Sigmoid colon (tissue), 7 donors: ENCODE results near the gene EAF2. TPM values are rescaled to one million over a fixed set of nuclear protein-coding genes. Genes with fewer than 3 reads are reported as not detected.

ENCODE experiments used
- DNase-seq: peaks from one replicate; pipeline ENCODE4 v3.0.0-alpha.2; 2019
- H3K27ac ChIP-seq, 4 donors: fragments of 200-600 bp; sonication (generic); one replicate each; pipeline ENCODE4 v1.5.1; 2016 to 2019; ENCODE audit warnings: mild to moderate bottlenecking in 1 of 4
- H3K27me3 ChIP-seq, 3 donors: fragments of 200-600 bp; sonication (generic); one replicate each; pipeline ENCODE4 v1.5.1; 2019; ENCODE audit warnings: mild to moderate bottlenecking in 1 of 3
- H3K36me3 ChIP-seq, 4 donors: fragments of 200-600 bp; sonication (generic); one replicate each; pipeline ENCODE4 v1.5.1; 2016 to 2019
- H3K4me1 ChIP-seq, 4 donors: fragments of 200-600 bp; sonication (generic); one replicate each; pipeline ENCODE4 v1.5.1; 2017 to 2019
- H3K4me3 ChIP-seq, 4 donors: fragments of 200-600 bp; sonication (generic); one replicate each; pipeline ENCODE4 v1.5.1; 2017 to 2019; ENCODE audit warnings: mild to moderate bottlenecking in 2 of 4, moderate library complexity in 1 of 4
- H3K9me3 ChIP-seq, 4 donors: fragments of 200-600 bp in 3 of 4; sonication (generic) in 3 of 4; one replicate each; pipeline versions ENCODE4 v1.5.1 to v1.6.1; 2013 to 2019
- EP300 ChIP-seq, 4 donors: sonication (generic); formaldehyde crosslinking; IDR thresholded peaks; one replicate each; pipeline ENCODE4 v1.6.1; 2017; ENCODE audit warnings: antibody characterized with exemption in 4 of 4
- POLR2A ChIP-seq, 2 donors: fragments of 450-650 bp; IDR thresholded peaks; one replicate each; pipeline ENCODE4 v1.6.1; 2016; ENCODE audit warnings: antibody characterized with exemption in 2 of 2, mild to moderate bottlenecking in 2 of 2, moderate library complexity in 2 of 2
- POLR2AphosphoS5 ChIP-seq, 4 donors: sonication (generic); formaldehyde crosslinking; IDR thresholded peaks; one replicate each; pipeline ENCODE4 v1.6.1; 2017; ENCODE audit warnings: antibody characterized with exemption in 4 of 4
- WGBS, 2 donors: extraction: QIAGEN DNeasy Blood & Tissue Kit; methylation state at CpG; one replicate each; pipeline ENCODE4 v1.1.7; 2013; 5-methylcytosine and 5-hydroxymethylcytosine counted together
- intact Hi-C: fragments of 100-400 bp; cut with DNase I; formaldehyde crosslinking; loops from one replicate; pipeline ENCODE4 v1.15.1; 2023
- polyA plus RNA-seq, 3 donors: library from polyadenylated mRNA; stranded (reverse); fragments of 200-250 nt; gene quantifications; one replicate each; pipeline ENCODE4 v1.2.3, GENCODE V29; 2013
- total RNA-seq, 4 donors: library from RNA; depleted of rRNA; stranded (reverse); fragments of >200 nt; gene quantifications; one replicate each; pipeline ENCODE4 v1.1.0, GENCODE V29; 2016
- TF ChIP-seq, protein P1 (sequence below), 4 experiments: fragments of 450-650 bp in 3 of 4; fragments of 200-600 bp in 1 of 4; IDR thresholded peaks; one replicate each; pipeline ENCODE4 v1.5.1; 2016 to 2019; ENCODE audit warnings: antibody characterized with exemption in 4 of 4, mild to moderate bottlenecking in 3 of 4, moderate library complexity in 2 of 4
- donor health status: healthy with polysubstance abuse.
- donor health status: Bipolar disorder and iron deficiency.
- donor health status: healthy.

The EAF2 gene
- total RNA-seq (1 to 10 TPM; 3.3 to 7.8 (median 6.5) TPM), polyA plus RNA-seq (10 to 100 TPM in 2 of 3 donors, 1 to 10 TPM in 1; 9.6 to 16.0 (median 12.7) TPM)

DNA sequence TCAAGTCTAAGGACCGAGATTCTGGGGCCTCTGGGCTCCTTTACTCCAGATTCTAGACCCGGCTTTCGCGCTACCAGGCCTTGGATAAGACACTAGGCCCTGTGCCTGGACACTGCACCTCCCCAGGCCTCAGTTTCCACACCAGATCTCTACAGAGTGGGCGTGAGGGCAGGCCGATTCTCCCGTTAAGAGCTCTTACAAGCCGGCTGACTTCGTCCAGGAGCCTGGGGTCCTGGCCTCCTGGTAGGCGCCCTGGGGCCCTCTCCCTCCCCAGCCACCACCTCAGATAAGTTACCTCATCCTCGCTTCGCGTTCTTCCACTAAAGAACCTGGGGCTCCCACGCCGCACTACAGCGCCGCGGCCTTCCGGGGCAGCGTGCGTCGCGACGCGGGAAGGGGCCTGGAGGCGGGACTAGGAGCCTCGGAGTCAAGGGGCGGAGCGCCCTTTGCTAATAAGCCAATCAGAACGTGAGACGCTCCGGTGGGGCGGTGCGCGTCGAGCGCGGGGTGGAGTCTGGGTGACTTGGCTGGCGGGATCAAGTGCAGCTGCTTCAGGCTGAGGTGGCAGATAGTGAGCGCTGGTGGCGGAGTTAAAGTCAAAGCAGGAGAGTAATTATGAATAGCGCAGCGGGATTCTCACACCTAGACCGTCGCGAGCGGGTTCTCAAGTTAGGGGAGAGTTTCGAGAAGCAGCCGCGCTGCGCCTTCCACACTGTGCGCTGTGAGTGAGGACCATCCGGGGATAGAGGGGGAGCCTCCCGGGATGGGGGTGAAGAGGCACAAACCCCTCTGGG, at the start of gene EAF2, which contains the start of gene IQCB1:
Gene EAF2 (plus strand): TSS at position 539 of the 794 bp plus-strand sequence. CDS start 77 bp downstream, at position 616.
Gene IQCB1 (minus strand): TSS at position 390 of the 794 bp plus-strand sequence. CDS start 6,100 bp downstream, outside the sequence.
- peak; percentile 98 for DNase-seq
- Histone ChIP-seq H3K4me3 (peak within 1 kb of the TSS; percentile 38 to 76 (median 70)), H3K27ac (peak within 1 kb of the TSS; percentile 77 to 85 (median 83)), H3K9me3 (no peaks in the 10 kb centered on the region), H3K27me3 (no peaks in the 10 kb centered on the region), H3K36me3 (peaks cover 0 to 9% (median 0%) of the 10 kb centered on the region in 4 donors), H3K4me1 (peaks cover 0 to 25% (median 16%) of the 10 kb centered on the region in 4 donors)
- TF ChIP-seq POLR2AphosphoS5 (IDR thresholded peaks at IDR 0.05) (peak; percentile 48 to 96 (median 78)), POLR2A (IDR thresholded peaks at IDR 0.05) (peak; percentile 30 to 71), EP300 (IDR thresholded peaks at IDR 0.05) (no peak)
- intact Hi-C loops, result loop anchor here (2.0 to 10.0 kb wide), 2 partner anchors 86 to 850 kb away; partner anchors contain the start of genes GOLGB1 and PARP14
- WGBS, 2 donors, result 0% methylated on average over 54 of the region's 54 CpGs

DNA sequence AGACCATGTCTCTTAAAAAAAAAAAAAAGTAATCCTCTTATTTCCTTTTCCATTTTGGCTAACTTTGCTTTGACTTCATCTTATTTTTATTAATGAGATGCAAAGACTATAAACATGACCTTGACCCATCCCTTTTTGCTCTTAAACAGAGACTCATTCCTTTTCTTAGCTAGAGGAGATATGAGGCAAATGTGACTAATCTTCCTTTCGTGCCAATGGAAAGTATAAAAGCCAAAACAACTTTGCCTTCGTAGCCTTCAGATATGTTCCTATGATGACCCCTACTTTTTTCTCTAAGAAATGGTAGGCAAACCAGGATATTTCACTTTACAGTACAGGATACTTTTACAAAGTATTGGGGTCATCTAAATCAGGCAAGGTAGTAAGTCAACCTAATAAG, 48.5 kb upstream of the EAF2 start:
- TF ChIP-seq POLR2A (IDR thresholded peaks at IDR 0.05) (no peak), EP300 (IDR thresholded peaks at IDR 0.05) (no peak), POLR2AphosphoS5 (IDR thresholded peaks at IDR 0.05) (no peak)
- TF ChIP-seq, protein P1, sequence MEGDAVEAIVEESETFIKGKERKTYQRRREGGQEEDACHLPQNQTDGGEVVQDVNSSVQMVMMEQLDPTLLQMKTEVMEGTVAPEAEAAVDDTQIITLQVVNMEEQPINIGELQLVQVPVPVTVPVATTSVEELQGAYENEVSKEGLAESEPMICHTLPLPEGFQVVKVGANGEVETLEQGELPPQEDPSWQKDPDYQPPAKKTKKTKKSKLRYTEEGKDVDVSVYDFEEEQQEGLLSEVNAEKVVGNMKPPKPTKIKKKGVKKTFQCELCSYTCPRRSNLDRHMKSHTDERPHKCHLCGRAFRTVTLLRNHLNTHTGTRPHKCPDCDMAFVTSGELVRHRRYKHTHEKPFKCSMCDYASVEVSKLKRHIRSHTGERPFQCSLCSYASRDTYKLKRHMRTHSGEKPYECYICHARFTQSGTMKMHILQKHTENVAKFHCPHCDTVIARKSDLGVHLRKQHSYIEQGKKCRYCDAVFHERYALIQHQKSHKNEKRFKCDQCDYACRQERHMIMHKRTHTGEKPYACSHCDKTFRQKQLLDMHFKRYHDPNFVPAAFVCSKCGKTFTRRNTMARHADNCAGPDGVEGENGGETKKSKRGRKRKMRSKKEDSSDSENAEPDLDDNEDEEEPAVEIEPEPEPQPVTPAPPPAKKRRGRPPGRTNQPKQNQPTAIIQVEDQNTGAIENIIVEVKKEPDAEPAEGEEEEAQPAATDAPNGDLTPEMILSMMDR (IDR thresholded peaks at IDR 0.05), result no peak
- Histone ChIP-seq H3K27ac (no peak overlapping the region), H3K4me3 (no peak overlapping the region), H3K36me3 (peaks cover 0 to 56% (median 16%) of the 10 kb centered on the region in 4 donors), H3K4me1 (no peaks in the 10 kb centered on the region), H3K9me3 (no peaks in the 10 kb centered on the region), H3K27me3 (no peaks in the 10 kb centered on the region)
- intact Hi-C loops, result no loop called here
- no peak for DNase-seq
- 91 to 95% methylated on average over 2 of the region's 2 CpGs for WGBS, 2 donors

DNA sequence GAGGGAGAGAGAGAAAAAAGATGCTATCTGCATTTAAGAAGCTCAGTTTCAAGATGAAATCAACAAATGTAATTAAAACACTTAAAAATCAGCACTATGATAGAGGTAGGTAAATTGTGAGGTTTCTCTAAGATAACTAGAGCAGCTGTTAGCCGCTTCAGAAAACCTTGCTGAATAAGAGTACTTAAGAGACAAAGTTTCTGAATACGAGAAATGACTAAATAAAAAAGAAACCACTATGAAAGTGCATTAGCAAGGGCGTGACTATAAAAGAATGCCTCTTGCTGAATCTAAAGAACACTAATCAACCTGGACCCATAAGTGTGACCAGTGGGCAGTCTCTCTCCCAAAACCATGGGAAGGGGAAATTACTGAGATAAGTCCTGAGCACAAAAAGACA, 41.9 kb upstream of the EAF2 start:
- Histone ChIP-seq H3K36me3 (peaks cover 0 to 65% (median 8%) of the 10 kb centered on the region in 4 donors), H3K4me3 (no peak overlapping the region), H3K27me3 (no peaks in the 10 kb centered on the region), H3K27ac (no peak overlapping the region), H3K9me3 (no peaks in the 10 kb centered on the region), H3K4me1 (no peaks in the 10 kb centered on the region)
- intact Hi-C loops, result no loop called here
- TF ChIP-seq EP300 (IDR thresholded peaks at IDR 0.05) (no peak), POLR2A (IDR thresholded peaks at IDR 0.05) (no peak), POLR2AphosphoS5 (IDR thresholded peaks at IDR 0.05) (no peak)
- TF ChIP-seq, protein P1 (IDR thresholded peaks at IDR 0.05), result no peak
- DNase-seq, result no peak
- 81 to 97% methylated on average over 3 of the region's 3 CpGs for WGBS, 2 donors

DNA sequence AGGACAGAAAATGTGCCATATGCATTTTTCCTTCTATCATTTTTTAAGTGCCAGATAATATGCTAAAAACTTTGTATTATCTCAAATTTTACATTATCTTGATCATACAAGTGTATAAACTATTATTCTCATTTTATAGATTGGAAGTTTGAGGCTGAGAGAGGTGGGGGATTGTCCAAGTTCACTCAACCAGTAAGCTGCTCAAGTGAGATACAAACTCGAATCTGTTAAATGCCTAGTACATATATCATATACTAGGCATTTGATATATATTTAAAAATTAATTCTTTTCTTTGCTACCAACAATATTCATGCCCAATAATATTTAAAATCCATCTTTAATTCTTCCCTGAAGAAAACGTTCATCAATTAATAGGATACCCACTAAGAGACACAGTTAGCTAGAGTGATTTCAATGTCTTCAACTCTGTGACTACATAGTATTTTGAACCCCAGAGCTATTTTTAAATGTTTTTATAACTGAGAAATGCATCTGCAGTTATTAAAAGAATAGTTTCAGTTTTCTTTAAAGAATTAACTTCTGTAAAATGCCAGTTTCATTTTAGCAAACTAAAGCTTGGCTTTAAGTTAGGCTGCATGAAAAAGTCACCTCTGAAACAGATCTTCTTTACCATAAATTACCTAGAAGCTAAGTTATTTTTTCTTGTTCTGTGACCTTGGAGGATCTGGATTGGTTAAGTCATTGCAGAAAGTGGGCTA, 40.6 kb upstream of the EAF2 start:
- no peak overlapping the region for H3K27ac ChIP-seq
- 73 to 87% methylated on average over 2 of the region's 2 CpGs for WGBS, 2 donors
- H3K9me3 ChIP-seq, result no peaks in the 10 kb centered on the region
- H3K36me3 ChIP-seq, result peaks cover 0 to 52% (median 3%) of the 10 kb centered on the region in 4 donors
- no peak for TF ChIP-seq POLR2AphosphoS5 (IDR thresholded peaks at IDR 0.05)
- no peak for TF ChIP-seq EP300 (IDR thresholded peaks at IDR 0.05)
- TF ChIP-seq POLR2A (IDR thresholded peaks at IDR 0.05), result no peak
- TF ChIP-seq, protein P1 (IDR thresholded peaks at IDR 0.05), result no peak
- DNase-seq, result no peak
- H3K4me1 ChIP-seq, result no peaks in the 10 kb centered on the region
- intact Hi-C loops, result no loop called here
- no peaks in the 10 kb centered on the region for H3K27me3 ChIP-seq
- H3K4me3 ChIP-seq, result no peak overlapping the region

DNA sequence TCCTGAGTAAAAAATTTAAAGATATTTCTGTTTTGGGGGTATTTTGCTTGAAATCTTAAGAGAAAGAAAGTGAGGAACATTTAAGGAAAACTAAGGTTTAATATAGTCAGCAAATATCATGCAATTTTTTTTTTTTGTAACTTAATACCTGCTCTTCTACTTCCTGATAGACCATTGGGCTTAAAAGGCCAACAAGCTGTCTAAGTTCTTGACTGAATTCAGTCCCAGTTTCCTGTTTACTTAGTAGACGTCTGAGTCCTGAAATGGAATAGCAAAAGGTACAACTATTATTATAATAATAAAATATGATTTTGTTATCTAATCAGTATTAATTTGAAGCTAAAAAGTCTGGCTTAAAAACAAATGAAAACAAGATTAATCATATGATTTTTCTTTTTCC, 38.0 kb upstream of the EAF2 start:
- Histone ChIP-seq H3K9me3 (no peaks in the 10 kb centered on the region), H3K36me3 (peaks cover 0 to 33% (median 0%) of the 10 kb centered on the region in 4 donors), H3K27ac (no peak overlapping the region), H3K27me3 (no peaks in the 10 kb centered on the region), H3K4me3 (no peak overlapping the region), H3K4me1 (no peaks in the 10 kb centered on the region)
- intact Hi-C loops, result no loop called here
- 19 to 37% methylated on average over 1 of the region's 1 CpG for WGBS, 2 donors
- no peak for DNase-seq
- TF ChIP-seq POLR2A (IDR thresholded peaks at IDR 0.05) (no peak), POLR2AphosphoS5 (IDR thresholded peaks at IDR 0.05) (no peak), EP300 (IDR thresholded peaks at IDR 0.05) (no peak)
- TF ChIP-seq, protein P1 (IDR thresholded peaks at IDR 0.05), result no peak
